Amniotic epithelial cell (primary cell): ENCODE data around the gene SLC49A3.

Experiments
- DNase-seq: peaks from one replicate; pipeline ENCODE4 v3.0.0-alpha.2; 2010; ENCODE audit warnings: low read depth

The SLC49A3 gene

GRCh38 chr4:666822-667544 is 22.0 kb downstream of the SLC49A3 start:
- DNase-seq = no peak

- DNase-seq = no peak
These were observed 22.5 kb downstream of the SLC49A3 start for GRCh38 chr4:666436-666810.

GRCh38 chr4:665751-666435 is 23.1 kb downstream of the SLC49A3 start:
- no peak for DNase-seq

GRCh38 chr4:665381-665750 is 23.6 kb downstream of the SLC49A3 start:
- no peak for DNase-seq

- DNase-seq = no peak
These were observed 24.2 kb downstream of the SLC49A3 start for GRCh38 chr4:664713-665231.

GRCh38 chr4:663438-664428 is 25.2 kb downstream of the SLC49A3 start:
- no peak for DNase-seq

GRCh38 chr4:663046-663437 is 25.9 kb downstream of the SLC49A3 start:
- DNase-seq = no peak

GRCh38 chr4:661881-662761 is 26.8 kb downstream of the SLC49A3 start:
- DNase-seq = no peak

- DNase-seq = no peak
These were observed 27.7 kb downstream of the SLC49A3 start for GRCh38 chr4:661231-661630.

- DNase-seq = no peak
These were observed 28.6 kb downstream of the SLC49A3 start for GRCh38 chr4:660401-660800.

- DNase-seq = no peak
These were observed 29.1 kb downstream of the SLC49A3 start for GRCh38 chr4:659851-660250.

- no peak for DNase-seq
These were observed 30.0 kb downstream of the SLC49A3 start for GRCh38 chr4:658681-659667.

- no peak for DNase-seq
These were observed 30.9 kb downstream of the SLC49A3 start for GRCh38 chr4:657834-658667.

- no peak for DNase-seq
These were observed 31.6 kb downstream of the SLC49A3 start for GRCh38 chr4:657338-657833.

GRCh38 chr4:656436-657337 is 32.3 kb downstream of the SLC49A3 start:
- no peak for DNase-seq

- no peak for DNase-seq
These were observed 33.3 kb downstream of the SLC49A3 start for GRCh38 chr4:655464-656151.

- DNase-seq = no peak
These were observed 34.0 kb downstream of the SLC49A3 start for GRCh38 chr4:654871-655463.
